ENCODE measurements around the gene ASCL4.

Gene ASCL4

DNA sequence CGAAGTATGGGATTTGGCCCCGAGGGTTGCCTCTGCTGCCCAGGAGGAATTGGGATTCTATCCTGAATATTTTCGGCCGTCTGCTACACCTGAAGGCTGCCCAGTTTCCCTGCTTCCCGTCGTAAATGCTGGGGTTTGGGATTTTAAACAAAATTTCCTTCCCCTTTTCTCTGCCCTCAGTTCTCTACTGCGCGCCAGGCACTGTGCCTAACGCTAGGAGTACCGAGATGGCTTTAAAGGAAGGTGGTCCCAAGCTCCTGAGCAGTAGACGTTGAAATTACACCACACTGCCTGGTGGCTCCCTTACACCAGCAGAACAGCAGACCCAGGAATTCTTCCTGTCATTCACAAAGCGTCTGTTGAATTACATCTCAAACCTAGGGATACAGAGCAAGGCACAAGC lies 13.0 kb upstream of the ASCL4 start:
- Histone ChIP-seq H3K27ac (ENCODE audit: poor library complexity, severe bottlenecking) (no peak overlapping the region), H3K4me1 (ENCODE audit: insufficient read depth, poor library complexity, severe bottlenecking) (peaks cover 12% of the 10 kb centered on the region)
- no peak for DNase-seq (ENCODE audit: low spot score)

DNA sequence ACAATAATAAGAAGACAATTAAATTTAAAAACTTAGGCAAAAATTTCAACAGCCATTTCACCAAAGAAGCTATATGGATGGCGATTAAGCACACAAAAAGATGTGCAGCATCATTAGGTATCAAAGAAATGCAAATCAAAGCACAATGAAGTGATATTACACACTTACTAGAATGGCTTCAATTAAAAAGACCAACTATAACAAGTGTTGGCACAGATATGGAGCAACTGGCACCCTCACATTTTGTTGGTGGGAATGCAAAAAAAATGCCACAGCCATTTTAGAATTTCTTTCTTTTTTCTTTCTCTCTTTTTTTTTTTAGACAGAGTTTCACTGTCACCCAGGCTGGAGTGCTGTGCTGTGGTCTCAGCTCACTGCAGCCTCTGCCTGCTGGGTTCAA lies 11.6 kb upstream of the ASCL4 start:
- DNase-seq (ENCODE audit: low spot score) = no peak
- Histone ChIP-seq H3K9me3 (ENCODE audit: severe bottlenecking) (no peaks in the 10 kb centered on the region), H3K4me1 (ENCODE audit: insufficient read depth, poor library complexity, severe bottlenecking) (peaks cover 12% of the 10 kb centered on the region), H3K27me3 (ENCODE audit: insufficient read depth, poor library complexity, severe bottlenecking) (no peaks in the 10 kb centered on the region), H3K36me3 (ENCODE audit: low read depth) (peaks cover 21% of the 10 kb centered on the region), H3K27ac (ENCODE audit: poor library complexity, severe bottlenecking) (no peak overlapping the region), H3K4me3 (ENCODE audit: severe bottlenecking) (no peak overlapping the region)
- no peak for ATAC-seq (ENCODE audit: low read depth)
- TF ChIP-seq, protein P1, sequence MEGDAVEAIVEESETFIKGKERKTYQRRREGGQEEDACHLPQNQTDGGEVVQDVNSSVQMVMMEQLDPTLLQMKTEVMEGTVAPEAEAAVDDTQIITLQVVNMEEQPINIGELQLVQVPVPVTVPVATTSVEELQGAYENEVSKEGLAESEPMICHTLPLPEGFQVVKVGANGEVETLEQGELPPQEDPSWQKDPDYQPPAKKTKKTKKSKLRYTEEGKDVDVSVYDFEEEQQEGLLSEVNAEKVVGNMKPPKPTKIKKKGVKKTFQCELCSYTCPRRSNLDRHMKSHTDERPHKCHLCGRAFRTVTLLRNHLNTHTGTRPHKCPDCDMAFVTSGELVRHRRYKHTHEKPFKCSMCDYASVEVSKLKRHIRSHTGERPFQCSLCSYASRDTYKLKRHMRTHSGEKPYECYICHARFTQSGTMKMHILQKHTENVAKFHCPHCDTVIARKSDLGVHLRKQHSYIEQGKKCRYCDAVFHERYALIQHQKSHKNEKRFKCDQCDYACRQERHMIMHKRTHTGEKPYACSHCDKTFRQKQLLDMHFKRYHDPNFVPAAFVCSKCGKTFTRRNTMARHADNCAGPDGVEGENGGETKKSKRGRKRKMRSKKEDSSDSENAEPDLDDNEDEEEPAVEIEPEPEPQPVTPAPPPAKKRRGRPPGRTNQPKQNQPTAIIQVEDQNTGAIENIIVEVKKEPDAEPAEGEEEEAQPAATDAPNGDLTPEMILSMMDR (IDR thresholded peaks at IDR 0.05; ENCODE audit: poor library complexity, severe bottlenecking) = no peak

More for the DNA sequence above, 13.0 kb upstream of the ASCL4 start:
- Histone ChIP-seq H3K4me3 (ENCODE audit: severe bottlenecking) (peak overlapping the region; percentile 86), H3K27me3 (ENCODE audit: insufficient read depth, poor library complexity, severe bottlenecking) (no peaks in the 10 kb centered on the region), H3K36me3 (ENCODE audit: low read depth) (peaks cover 35% of the 10 kb centered on the region), H3K9me3 (ENCODE audit: severe bottlenecking) (no peaks in the 10 kb centered on the region)
- TF ChIP-seq, protein P1 (IDR thresholded peaks at IDR 0.05; ENCODE audit: poor library complexity, severe bottlenecking) = no peak
- ATAC-seq (ENCODE audit: low read depth) = no peak

DNA sequence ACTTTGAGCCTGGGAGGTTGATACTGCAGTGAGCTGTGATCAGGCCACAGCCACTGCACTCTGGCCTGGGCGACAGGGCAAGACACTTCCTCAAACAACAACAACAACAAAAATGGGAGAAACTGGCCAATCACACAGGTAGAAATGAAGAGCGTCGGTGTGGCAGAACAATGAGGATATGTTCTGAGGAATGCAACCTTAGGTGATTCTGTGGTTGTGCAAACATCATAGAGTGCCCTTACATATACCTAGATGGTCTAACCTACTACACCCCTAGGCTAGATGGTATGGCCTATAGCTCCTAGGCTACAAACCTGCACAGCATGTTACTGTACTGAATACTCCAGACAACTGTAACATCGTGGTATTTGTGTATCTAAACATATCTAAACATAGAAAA lies 9.9 kb upstream of the ASCL4 start:
- TF ChIP-seq, protein P1 (IDR thresholded peaks at IDR 0.05; ENCODE audit: poor library complexity, severe bottlenecking) = no peak
- H3K27me3 ChIP-seq (ENCODE audit: insufficient read depth, poor library complexity, severe bottlenecking) = no peaks in the 10 kb centered on the region
- no peaks in the 10 kb centered on the region for H3K4me1 ChIP-seq (ENCODE audit: insufficient read depth, poor library complexity, severe bottlenecking)
- H3K9me3 ChIP-seq (ENCODE audit: severe bottlenecking) = no peaks in the 10 kb centered on the region
- DNase-seq (ENCODE audit: low spot score) (no peak), ATAC-seq (ENCODE audit: low read depth) (no peak)
- H3K36me3 ChIP-seq (ENCODE audit: low read depth) = peaks cover 5% of the 10 kb centered on the region
- no peak overlapping the region for H3K4me3 ChIP-seq (ENCODE audit: severe bottlenecking)
- no peak overlapping the region for H3K27ac ChIP-seq (ENCODE audit: poor library complexity, severe bottlenecking)

DNA sequence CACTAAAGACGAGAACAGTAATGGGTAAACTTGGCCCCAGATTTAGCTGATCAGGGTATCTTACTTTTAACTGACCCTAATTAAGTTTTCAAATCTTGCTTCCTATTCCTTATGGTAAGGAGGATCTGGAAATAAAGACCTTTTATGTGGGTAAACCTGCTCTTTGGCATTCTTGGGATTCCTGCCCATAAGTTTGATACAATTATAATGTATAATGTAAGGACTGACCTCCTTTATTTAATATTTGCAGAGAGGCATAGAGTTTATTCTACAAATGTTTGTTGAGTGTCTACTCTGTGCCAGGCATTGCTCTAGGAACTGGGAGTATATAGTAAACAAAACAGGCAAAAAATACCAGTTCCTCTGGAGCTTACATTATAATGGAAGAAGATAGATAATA lies 9.2 kb upstream of the ASCL4 start:
- Histone ChIP-seq H3K9me3 (ENCODE audit: severe bottlenecking) (no peaks in the 10 kb centered on the region), H3K4me1 (ENCODE audit: insufficient read depth, poor library complexity, severe bottlenecking) (no peaks in the 10 kb centered on the region), H3K36me3 (ENCODE audit: low read depth) (no peaks in the 10 kb centered on the region), H3K27ac (ENCODE audit: poor library complexity, severe bottlenecking) (no peak overlapping the region), H3K27me3 (ENCODE audit: insufficient read depth, poor library complexity, severe bottlenecking) (no peaks in the 10 kb centered on the region), H3K4me3 (ENCODE audit: severe bottlenecking) (no peak overlapping the region)
- DNase-seq (ENCODE audit: low spot score) (no peak), ATAC-seq (ENCODE audit: low read depth) (no peak)
- TF ChIP-seq, protein P1 (IDR thresholded peaks at IDR 0.05; ENCODE audit: poor library complexity, severe bottlenecking) = no peak

DNA sequence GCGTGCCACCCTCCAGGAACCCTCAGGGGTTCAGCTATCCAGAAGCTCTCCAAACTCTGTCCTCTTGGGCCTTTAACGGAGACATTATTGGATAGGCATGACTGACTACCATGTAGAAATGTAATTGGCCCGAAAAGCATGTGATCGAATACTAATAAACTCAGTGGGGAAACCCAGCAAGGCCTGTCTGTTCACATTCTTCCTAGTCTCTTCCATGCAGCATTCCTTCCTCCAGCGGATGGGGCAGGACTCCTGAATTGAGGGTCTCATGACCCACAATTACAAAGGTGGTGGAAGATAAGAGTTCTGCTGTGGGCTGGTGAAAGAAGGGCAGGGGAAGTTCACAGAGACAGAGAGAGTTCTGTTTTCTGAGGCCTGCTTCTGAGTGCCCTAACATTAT lies 7.0 kb upstream of the ASCL4 start:
- H3K4me1 ChIP-seq (ENCODE audit: insufficient read depth, poor library complexity, severe bottlenecking) = no peaks in the 10 kb centered on the region
- DNase-seq (ENCODE audit: low spot score) (no peak), ATAC-seq (ENCODE audit: low read depth) (no peak)
- H3K27me3 ChIP-seq (ENCODE audit: insufficient read depth, poor library complexity, severe bottlenecking) = peaks cover 6% of the 10 kb centered on the region
- H3K27ac ChIP-seq (ENCODE audit: poor library complexity, severe bottlenecking) = no peak overlapping the region
- no peaks in the 10 kb centered on the region for H3K9me3 ChIP-seq (ENCODE audit: severe bottlenecking)
- TF ChIP-seq, protein P1 (IDR thresholded peaks at IDR 0.05; ENCODE audit: poor library complexity, severe bottlenecking) = no peak
- no peak overlapping the region for H3K4me3 ChIP-seq (ENCODE audit: severe bottlenecking)
- H3K36me3 ChIP-seq (ENCODE audit: low read depth) = no peaks in the 10 kb centered on the region
